ENCODE measurements around the gene GNLY. TPM values are rescaled to one million over a fixed set of nuclear protein-coding genes. Genes with fewer than 3 reads are reported as not detected.

The GNLY gene
- total RNA-seq, 1 donor: 181 TPM

DNA sequence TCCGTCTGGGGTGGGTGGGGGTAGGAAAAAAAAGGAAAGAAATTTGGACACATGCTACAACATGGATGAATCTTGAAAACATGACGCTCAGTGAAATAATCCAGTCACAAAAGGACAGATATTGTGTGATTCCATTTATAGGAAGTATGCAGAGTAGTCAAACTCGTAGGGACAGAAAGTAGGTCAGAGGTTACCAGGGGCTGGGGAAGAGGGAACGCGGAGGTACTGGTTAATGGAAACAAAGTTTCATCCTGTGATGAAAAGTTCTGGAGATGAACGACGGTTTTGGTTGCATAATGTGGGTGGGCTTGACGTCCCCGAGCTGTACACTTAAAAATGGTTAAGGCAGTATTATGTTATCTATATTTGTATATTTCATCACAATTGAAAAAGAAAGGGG lies 21.7 kb upstream of the GNLY start:
- H3K4me3 ChIP-seq (ENCODE audit: low read length): no peak overlapping the region
- no peaks in the 10 kb centered on the region for H3K27me3 ChIP-seq (ENCODE audit: insufficient read depth, low read length)

DNA sequence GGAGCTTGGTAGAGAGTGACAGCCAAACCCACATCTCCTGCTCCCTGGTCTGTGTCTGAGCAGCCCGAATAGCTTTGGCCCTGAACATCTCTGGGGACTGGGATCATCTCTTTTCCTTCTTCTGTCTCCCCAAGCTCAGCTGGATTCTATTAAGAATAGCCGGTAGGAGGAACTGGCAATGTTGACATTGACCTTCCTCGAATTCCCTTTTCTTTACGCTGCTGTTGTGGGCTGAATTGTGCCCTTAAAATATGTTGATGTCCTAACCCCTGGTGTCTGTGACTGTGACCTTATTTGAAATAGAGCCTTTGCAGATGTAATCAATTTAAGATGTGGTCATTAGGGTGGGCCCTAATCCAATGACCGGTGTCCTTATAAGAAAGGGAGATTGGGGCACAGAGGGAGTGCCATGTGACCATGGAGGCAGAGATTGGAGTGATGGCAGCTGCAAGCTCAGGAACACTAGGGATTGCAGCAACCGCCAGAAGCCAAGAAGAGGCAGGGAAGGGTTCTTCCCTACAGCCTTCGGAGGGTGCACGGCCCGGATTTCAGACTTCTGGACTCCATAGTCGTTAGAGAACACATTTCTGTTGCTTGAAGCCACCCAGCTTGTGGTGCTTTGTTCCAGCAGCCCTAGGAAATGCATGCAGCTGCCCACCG lies 20.3 kb upstream of the GNLY start:
- H3K9me3 ChIP-seq (ENCODE audit: low read depth, low read length): no peaks in the 10 kb centered on the region
- H3K27me3 ChIP-seq (ENCODE audit: insufficient read depth, low read length): no peaks in the 10 kb centered on the region
- H3K4me3 ChIP-seq (ENCODE audit: low read length): no peak overlapping the region
- peaks cover 53% of the 10 kb centered on the region for H3K4me1 ChIP-seq (ENCODE audit: insufficient read depth, low read length)

More for the DNA sequence above, 21.7 kb upstream of the GNLY start:
- H3K4me1 ChIP-seq (ENCODE audit: insufficient read depth, low read length): peaks cover 49% of the 10 kb centered on the region
- no peaks in the 10 kb centered on the region for H3K9me3 ChIP-seq (ENCODE audit: low read depth, low read length)

- Histone ChIP-seq H3K27me3 (ENCODE audit: insufficient read depth, low read length) (no peaks in the 10 kb centered on the region), H3K4me3 (ENCODE audit: low read length) (no peak overlapping the region), H3K4me1 (ENCODE audit: insufficient read depth, low read length) (peaks cover 54% of the 10 kb centered on the region), H3K9me3 (ENCODE audit: low read depth, low read length) (no peaks in the 10 kb centered on the region)
These were observed 19.7 kb upstream of the GNLY start for GRCh38 chr2:85674417-85674816.

GRCh38 chr2:85675427-85675826 lies 18.7 kb upstream of the GNLY start:
- Histone ChIP-seq H3K4me3 (ENCODE audit: low read length) (no peak overlapping the region), H3K27me3 (ENCODE audit: insufficient read depth, low read length) (no peaks in the 10 kb centered on the region), H3K9me3 (ENCODE audit: low read depth, low read length) (no peaks in the 10 kb centered on the region), H3K4me1 (ENCODE audit: insufficient read depth, low read length) (peaks cover 56% of the 10 kb centered on the region)

GRCh38 chr2:85675866-85676548 lies 18.2 kb upstream of the GNLY start:
- H3K4me3 ChIP-seq (ENCODE audit: low read length): no peak overlapping the region
- H3K27me3 ChIP-seq (ENCODE audit: insufficient read depth, low read length): no peaks in the 10 kb centered on the region
- peaks cover 59% of the 10 kb centered on the region for H3K4me1 ChIP-seq (ENCODE audit: insufficient read depth, low read length)
- no peaks in the 10 kb centered on the region for H3K9me3 ChIP-seq (ENCODE audit: low read depth, low read length)

DNA sequence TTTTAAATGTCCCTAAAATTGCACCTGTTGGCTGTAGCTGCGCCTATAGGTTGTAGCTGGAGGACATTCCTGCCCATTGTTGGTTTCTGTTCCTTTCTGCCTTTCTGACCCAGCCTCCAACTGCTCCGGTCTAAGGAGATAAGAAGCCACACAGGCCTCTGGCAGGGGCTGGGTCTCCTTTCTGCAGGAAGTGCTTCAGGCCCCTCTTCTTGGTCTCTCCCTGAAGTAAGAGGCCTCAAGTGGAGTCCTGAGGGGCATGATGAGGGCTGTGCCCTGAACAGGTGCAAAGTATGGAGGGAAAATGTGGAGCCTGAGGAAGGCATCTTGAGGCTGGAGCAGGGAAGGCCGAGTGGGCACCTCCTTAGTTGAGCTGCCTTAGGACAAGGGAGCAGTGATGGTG lies 15.8 kb upstream of the GNLY start:
- H3K9me3 ChIP-seq (ENCODE audit: low read depth, low read length): no peaks in the 10 kb centered on the region
- no peak overlapping the region for H3K4me3 ChIP-seq (ENCODE audit: low read length)
- peaks cover 48% of the 10 kb centered on the region for H3K4me1 ChIP-seq (ENCODE audit: insufficient read depth, low read length)
- H3K27me3 ChIP-seq (ENCODE audit: insufficient read depth, low read length): no peaks in the 10 kb centered on the region

DNA sequence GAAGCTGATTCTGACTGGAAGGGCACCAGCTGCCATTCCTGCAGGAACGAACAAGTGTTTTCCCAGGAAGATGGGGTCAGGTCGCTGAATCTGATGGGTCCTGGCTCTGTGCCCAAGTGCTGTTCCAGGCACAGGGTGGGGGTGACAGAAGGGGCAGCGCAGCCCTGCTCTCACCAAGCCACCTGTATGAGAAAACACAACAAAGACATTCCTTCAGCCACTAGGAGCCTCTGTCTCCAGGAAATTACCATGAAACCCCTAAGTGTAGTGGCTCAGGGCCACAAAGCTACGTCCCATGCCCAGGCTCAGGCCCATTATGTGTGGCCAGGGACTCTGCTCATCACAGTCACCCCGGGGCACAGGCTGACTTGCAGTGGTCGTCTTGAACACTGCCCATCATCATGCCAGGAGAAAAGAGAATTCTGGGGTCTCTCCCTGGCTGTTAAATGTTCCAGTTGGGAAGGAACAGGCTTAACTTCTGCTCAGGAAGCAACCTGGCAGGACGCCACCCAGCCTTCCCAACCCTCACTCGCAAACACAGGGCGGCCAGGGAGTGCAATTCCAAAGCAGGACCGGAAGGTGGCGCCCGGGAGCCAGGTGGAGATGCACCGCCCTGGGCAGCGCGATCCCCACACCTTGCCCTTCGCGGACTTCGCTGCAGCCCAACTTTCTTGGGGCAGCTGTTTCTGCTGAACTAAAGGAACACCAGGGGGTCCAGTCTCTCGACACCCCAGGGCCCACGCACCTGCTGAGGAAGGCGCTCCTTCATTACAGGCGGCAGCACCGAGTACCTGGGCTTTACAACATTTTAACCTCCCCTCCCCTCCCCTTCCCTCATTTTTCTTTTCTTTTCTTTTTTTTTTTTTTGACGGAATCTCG lies 15.1 kb upstream of the GNLY start:
- Histone ChIP-seq H3K27me3 (ENCODE audit: insufficient read depth, low read length) (no peaks in the 10 kb centered on the region), H3K9me3 (ENCODE audit: low read depth, low read length) (no peaks in the 10 kb centered on the region), H3K4me1 (ENCODE audit: insufficient read depth, low read length) (peaks cover 42% of the 10 kb centered on the region), H3K4me3 (ENCODE audit: low read length) (no peak overlapping the region)

- Histone ChIP-seq H3K27me3 (ENCODE audit: insufficient read depth, low read length) (no peaks in the 10 kb centered on the region), H3K4me3 (ENCODE audit: low read length) (no peak overlapping the region), H3K9me3 (ENCODE audit: low read depth, low read length) (no peaks in the 10 kb centered on the region), H3K4me1 (ENCODE audit: insufficient read depth, low read length) (peaks cover 33% of the 10 kb centered on the region)
These were observed 13.3 kb upstream of the GNLY start for GRCh38 chr2:85680707-85681371.

DNA sequence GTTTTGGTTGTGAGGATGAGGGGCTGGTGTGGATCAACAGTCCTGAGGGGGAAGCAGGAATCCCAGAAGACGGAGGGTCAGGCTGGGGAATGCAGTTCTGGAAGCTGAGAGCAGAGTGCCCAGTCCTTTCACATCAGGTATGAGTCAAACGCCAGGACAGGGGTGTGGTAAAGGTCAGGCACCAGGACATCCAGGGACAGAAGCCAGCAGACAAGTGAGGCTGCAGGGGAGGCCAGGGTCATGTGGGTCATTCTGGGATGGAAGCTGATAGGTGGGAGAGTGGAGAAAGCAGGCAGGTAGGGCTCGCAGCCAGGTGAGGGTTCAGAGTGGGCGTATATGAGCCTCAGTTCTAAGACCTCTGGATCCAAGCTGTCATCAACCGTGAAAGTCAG lies 12.8 kb upstream of the GNLY start:
- Histone ChIP-seq H3K27me3 (ENCODE audit: insufficient read depth, low read length) (no peaks in the 10 kb centered on the region), H3K4me1 (ENCODE audit: insufficient read depth, low read length) (peaks cover 33% of the 10 kb centered on the region), H3K9me3 (ENCODE audit: low read depth, low read length) (no peaks in the 10 kb centered on the region), H3K4me3 (ENCODE audit: low read length) (no peak overlapping the region)

DNA sequence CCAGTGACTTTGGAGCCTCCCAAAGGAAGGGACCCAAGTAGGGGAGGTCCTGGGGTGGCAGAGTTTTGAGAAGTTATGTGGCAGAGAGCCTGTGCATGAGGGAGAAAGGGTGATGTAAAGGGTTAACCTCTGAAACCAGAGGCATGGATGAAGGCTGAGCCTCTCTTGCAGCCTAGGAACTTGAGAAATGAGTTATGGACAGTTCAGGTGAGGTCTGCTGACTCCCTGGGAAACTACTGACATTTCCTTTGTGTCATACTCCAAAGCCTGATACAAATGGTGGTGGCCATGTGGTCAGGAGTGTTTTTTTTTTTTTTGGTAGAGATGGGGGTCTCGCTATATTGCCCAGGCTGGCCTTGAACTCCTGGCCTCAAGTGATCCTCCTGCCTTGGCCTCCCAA lies 12.4 kb upstream of the GNLY start:
- Histone ChIP-seq H3K4me1 (ENCODE audit: insufficient read depth, low read length) (peaks cover 33% of the 10 kb centered on the region), H3K9me3 (ENCODE audit: low read depth, low read length) (no peaks in the 10 kb centered on the region), H3K27me3 (ENCODE audit: insufficient read depth, low read length) (no peaks in the 10 kb centered on the region), H3K4me3 (ENCODE audit: low read length) (no peak overlapping the region)

DNA sequence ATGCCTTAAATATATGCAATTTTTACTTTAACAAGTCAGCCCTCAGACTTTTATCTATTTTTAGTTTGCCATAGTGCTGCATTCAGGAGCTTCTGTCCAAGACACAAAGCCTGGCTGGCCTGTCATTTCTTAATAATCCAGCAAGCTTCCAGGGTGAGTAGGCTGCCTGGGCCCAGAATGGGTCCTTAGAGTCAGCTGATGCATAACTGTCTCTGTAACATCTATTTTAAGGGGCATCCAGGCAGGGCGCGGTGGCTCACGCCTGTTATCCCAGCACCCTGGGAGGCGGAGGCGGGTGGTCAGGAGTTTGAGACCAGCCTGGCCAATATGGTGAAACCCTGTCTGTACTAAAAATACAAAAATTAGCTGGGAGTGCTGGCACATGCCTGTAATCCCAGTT lies 11.8 kb upstream of the GNLY start:
- Histone ChIP-seq H3K27me3 (ENCODE audit: insufficient read depth, low read length) (no peaks in the 10 kb centered on the region), H3K4me3 (ENCODE audit: low read length) (no peak overlapping the region), H3K4me1 (ENCODE audit: insufficient read depth, low read length) (peaks cover 33% of the 10 kb centered on the region), H3K9me3 (ENCODE audit: low read depth, low read length) (no peaks in the 10 kb centered on the region)

- peaks cover 15% of the 10 kb centered on the region for H3K4me1 ChIP-seq (ENCODE audit: insufficient read depth, low read length)
- no peaks in the 10 kb centered on the region for H3K27me3 ChIP-seq (ENCODE audit: insufficient read depth, low read length)
- no peaks in the 10 kb centered on the region for H3K9me3 ChIP-seq (ENCODE audit: low read depth, low read length)
- H3K4me3 ChIP-seq (ENCODE audit: low read length): no peak overlapping the region
These were observed 9.8 kb upstream of the GNLY start for GRCh38 chr2:85684380-85684779.

DNA sequence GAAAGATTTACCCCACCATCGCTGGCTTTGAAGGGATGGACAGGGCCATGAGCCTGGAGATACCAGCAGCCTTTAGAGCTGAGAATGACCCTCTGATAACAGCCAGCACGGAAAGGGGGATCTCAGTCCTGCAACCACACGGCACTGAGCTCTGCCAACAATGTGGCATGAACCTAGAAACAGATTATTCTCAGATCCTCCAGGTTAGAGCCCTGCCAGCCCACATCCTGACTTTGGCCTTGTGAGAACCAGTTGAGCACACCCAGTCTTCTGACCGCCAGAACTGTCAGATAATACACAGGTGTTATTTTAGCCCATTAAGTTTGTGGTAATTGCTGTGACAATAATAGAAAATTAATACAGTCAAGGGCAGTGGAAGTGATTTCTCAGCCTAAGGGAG lies 9.4 kb upstream of the GNLY start:
- Histone ChIP-seq H3K27me3 (ENCODE audit: insufficient read depth, low read length) (no peaks in the 10 kb centered on the region), H3K4me1 (ENCODE audit: insufficient read depth, low read length) (peaks cover 13% of the 10 kb centered on the region), H3K4me3 (ENCODE audit: low read length) (no peak overlapping the region), H3K9me3 (ENCODE audit: low read depth, low read length) (no peaks in the 10 kb centered on the region)

GRCh38 chr2:85690932-85691331 lies 3.2 kb upstream of the GNLY start:
- H3K4me3 ChIP-seq (ENCODE audit: low read length): no peak overlapping the region

More at GRCh38 chr2:85690932-85691331, 3.2 kb upstream of the GNLY start:
- Histone ChIP-seq H3K27me3 (ENCODE audit: insufficient read depth, low read length) (no peaks in the 10 kb centered on the region), H3K4me1 (ENCODE audit: insufficient read depth, low read length) (peaks cover 14% of the 10 kb centered on the region), H3K9me3 (ENCODE audit: low read depth, low read length) (no peaks in the 10 kb centered on the region)
